RWPE2 (cell line): Measurements from ENCODE around the gene STK39.

Experiments
- ATAC-seq: fragments of 200-7000 bp; cut with Tn5 transposase; 3 replicates; pipeline ENCODE4 v1.9.1; 2021; ENCODE audit warnings: low read depth
- DNase-seq: peaks from one replicate; pipeline ENCODE4 v3.0.0-alpha.2; 2020; ENCODE audit warnings: low spot score
- H3K27ac ChIP-seq: fragments of 450-650 bp; 2 replicates; pipeline ENCODE4 v1.5.1; 2017; ENCODE audit warnings: mild to moderate bottlenecking; ENCODE audit not compliant: poor library complexity, severe bottlenecking
- H3K27me3 ChIP-seq: fragments of 250-450 bp; sonication (Bioruptor Pico); 2 replicates; pipeline ENCODE4 v1.5.1; 2021; ENCODE audit warnings: mild to moderate bottlenecking, moderate library complexity; ENCODE audit not compliant: insufficient read depth, poor library complexity, severe bottlenecking
- H3K36me3 ChIP-seq: fragments of 250-450 bp; sonication (Bioruptor Pico); 2 replicates; pipeline ENCODE4 v1.5.1; 2020; ENCODE audit warnings: low read depth, mild to moderate bottlenecking, moderate library complexity
- H3K4me1 ChIP-seq: fragments of 250-450 bp; sonication (Bioruptor Pico); 2 replicates; pipeline ENCODE4 v1.5.1; 2021; ENCODE audit warnings: mild to moderate bottlenecking, moderate library complexity; ENCODE audit not compliant: insufficient read depth, poor library complexity, severe bottlenecking
- H3K4me3 ChIP-seq: fragments of 250-450 bp; sonication (Bioruptor Pico); 2 replicates; pipeline ENCODE4 v1.5.1; 2021; ENCODE audit warnings: mild to moderate bottlenecking, moderate library complexity; ENCODE audit not compliant: severe bottlenecking
- H3K9me3 ChIP-seq: fragments of 250-450 bp; sonication (Bioruptor Pico); 2 replicates; pipeline ENCODE4 v1.5.1; 2021; ENCODE audit warnings: mild to moderate bottlenecking, moderate library complexity; ENCODE audit not compliant: severe bottlenecking
- TF ChIP-seq, protein P1 (sequence below): fragments of 450-650 bp; IDR thresholded peaks from one replicate; pipeline ENCODE4 v1.5.1; 2017; ENCODE audit warnings: mild to moderate bottlenecking, moderate library complexity; ENCODE audit not compliant: poor library complexity, severe bottlenecking

The STK39 gene

DNA sequence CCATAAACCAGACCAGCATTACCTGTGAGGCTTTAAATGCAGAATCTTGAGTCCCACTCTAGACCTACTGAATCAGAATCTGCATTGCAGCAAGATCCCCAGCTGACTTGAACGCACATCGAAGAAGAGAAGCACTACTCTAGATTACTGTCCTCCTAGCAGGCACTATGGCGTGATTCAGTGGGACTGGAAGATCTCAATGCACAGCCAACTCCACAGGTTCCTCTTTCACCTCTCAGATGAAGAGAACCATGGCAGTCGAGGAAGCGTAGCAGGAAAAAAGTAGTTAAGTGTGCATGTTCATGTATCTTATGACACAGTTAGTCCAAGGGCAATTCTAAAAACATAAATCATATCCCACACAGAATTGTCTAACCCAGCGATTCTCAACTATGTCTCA, 97.4 kb downstream of the STK39 start:
- Histone ChIP-seq H3K36me3 (0 out of 2 replicates have a peak, but pooled peaks cover 8% of the 10 kb centered on the region), H3K27me3 (no peaks in the 10 kb centered on the region), H3K4me3 (no peak overlapping the region), H3K9me3 (no peaks in the 10 kb centered on the region), H3K4me1 (no peaks in the 10 kb centered on the region), H3K27ac (no peak overlapping the region)
- ATAC-seq (no peak), DNase-seq (no peak)
- TF ChIP-seq, protein P1, sequence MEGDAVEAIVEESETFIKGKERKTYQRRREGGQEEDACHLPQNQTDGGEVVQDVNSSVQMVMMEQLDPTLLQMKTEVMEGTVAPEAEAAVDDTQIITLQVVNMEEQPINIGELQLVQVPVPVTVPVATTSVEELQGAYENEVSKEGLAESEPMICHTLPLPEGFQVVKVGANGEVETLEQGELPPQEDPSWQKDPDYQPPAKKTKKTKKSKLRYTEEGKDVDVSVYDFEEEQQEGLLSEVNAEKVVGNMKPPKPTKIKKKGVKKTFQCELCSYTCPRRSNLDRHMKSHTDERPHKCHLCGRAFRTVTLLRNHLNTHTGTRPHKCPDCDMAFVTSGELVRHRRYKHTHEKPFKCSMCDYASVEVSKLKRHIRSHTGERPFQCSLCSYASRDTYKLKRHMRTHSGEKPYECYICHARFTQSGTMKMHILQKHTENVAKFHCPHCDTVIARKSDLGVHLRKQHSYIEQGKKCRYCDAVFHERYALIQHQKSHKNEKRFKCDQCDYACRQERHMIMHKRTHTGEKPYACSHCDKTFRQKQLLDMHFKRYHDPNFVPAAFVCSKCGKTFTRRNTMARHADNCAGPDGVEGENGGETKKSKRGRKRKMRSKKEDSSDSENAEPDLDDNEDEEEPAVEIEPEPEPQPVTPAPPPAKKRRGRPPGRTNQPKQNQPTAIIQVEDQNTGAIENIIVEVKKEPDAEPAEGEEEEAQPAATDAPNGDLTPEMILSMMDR = no peak

DNA sequence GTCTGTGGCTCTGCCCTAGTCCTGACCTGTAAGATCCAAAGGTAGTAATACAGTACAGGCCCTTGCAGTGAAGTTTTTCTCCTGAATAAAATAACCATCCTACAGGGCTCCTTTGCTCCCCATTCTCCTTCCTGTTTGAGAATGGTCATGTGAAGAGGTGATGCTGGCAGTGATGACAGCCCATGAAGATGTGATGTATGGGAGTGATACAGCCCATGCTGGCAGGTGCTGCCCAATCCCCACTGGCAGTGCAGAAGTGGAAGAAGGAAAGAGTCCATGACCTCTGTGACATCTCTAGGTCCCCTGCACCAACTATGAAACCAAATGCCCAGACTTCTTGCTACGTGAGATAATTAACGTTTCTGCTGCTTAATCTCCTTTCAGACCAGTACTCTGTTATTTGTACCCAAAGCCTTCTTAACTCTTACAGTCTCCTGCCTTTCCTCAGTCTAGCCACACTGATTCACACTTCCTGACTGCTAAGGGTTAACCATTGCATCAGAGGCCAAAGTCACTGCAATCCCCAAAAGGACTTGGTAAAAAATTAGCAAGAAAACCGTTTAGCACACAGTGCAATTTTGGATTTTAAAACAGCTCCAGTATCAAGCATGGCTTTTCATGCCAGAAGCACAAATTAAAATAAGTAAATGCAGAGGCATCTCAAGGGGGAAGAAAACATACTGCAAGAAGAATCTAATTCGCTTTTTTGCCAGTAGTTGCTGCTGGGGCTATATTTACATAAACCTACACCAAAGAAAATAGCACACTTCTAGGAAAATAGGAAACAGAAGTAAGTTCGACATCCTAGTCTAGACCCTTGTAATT, 98.0 kb downstream of the STK39 start:
- no peak for ATAC-seq
- Histone ChIP-seq H3K27ac (no peak overlapping the region), H3K36me3 (0 out of 2 replicates have a peak, but pooled peaks cover 8% of the 10 kb centered on the region), H3K4me1 (no peaks in the 10 kb centered on the region), H3K9me3 (no peaks in the 10 kb centered on the region), H3K27me3 (no peaks in the 10 kb centered on the region), H3K4me3 (no peak overlapping the region)
- TF ChIP-seq, protein P1 = no peak
- DNase-seq = no peak

DNA sequence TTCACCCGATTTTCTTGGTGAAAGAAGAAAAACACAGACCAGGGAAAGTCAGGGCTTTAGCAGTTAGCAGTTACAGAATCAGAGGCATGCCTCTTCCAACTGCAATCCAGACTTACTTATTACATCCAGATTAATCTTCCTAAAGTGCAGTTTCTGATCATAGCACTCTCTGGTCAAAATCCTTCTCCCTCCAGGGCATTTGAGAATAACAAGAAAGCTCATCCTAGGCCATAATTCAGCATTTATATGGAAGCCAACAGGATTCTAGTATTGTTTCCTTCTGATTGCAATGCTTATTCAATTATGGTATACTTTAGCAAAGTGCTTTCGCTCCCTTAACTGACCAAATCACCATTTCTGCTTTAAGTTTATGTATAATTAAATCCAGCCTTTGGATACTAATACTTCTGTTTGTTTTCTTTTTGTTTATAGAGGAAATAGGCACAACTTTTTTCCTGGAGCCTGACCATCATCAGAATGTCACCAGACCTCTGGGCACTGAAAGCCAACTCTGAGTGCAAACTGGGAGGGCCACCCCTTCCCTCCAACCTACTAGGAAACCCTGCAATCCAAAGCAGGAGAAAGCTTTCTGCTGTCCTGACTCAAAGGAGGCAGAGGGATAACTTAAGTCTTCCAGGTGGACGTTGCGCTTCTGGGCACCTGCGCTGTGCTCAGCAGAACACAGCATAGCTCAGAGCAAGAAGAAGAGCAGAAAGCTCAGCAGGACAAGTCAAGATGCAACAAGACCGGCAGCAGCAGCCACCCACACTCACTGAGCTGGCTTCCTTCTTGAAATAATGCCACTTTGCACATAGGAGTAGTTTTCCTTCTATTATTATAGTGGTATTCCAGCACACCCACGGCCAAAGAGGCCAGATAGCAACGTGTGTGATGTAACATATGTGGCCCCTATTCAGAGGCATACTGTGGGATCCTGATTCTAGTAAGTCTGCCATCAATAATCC, 99.3 kb downstream of the STK39 start:
- H3K9me3 ChIP-seq = no peaks in the 10 kb centered on the region
- no peaks in the 10 kb centered on the region for H3K4me1 ChIP-seq
- 0 out of 2 replicates have a peak, but pooled peaks cover 8% of the 10 kb centered on the region for H3K36me3 ChIP-seq
- no peaks in the 10 kb centered on the region for H3K27me3 ChIP-seq
- H3K27ac ChIP-seq = no peak overlapping the region
- DNase-seq = no peak
- ATAC-seq = no peak
- H3K4me3 ChIP-seq = no peak overlapping the region
- TF ChIP-seq, protein P1 = no peak

DNA sequence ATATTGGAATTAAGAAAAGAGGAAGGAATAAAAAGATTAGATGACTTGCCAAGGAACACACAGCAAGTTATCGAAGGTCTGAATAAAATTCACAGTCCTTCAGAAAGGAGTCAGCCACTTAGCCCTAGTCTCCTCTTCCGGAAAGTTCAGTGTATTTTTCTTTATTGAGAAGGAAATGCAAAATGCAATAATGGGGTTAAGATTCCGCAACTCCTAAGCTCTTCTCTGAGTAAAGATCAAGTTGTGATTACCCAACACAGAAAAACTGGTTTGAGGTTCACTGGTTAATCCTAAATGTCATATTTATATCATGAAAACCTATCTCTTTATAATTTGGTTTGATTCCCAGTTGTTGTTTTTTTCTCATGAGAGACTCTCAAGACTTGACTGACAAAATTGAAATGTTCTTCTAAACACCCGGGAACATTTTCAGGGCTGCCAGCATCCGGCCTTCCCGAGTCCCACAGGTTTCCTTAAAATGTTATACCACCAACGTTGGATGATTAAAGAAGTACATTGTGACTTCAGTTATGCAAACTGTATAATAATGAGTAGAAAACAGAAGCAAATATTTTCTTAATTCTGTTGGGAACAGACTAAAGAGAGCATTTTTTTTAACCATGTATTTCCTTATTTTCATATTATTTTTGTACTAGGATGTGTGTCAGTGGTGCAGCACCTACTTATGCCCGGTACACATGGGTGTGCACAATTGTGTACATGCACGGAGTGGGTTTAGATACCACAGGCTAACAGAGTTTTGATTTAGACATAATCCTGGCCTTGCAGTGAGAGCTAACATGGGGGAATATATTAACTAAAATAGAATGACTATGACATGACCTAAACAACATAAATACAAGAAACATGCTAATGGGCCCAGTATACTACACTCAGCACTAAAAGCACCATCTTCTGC, 100.2 kb downstream of the STK39 start:
- no peaks in the 10 kb centered on the region for H3K9me3 ChIP-seq
- H3K36me3 ChIP-seq = no peaks in the 10 kb centered on the region
- H3K4me1 ChIP-seq = no peaks in the 10 kb centered on the region
- H3K4me3 ChIP-seq = no peak overlapping the region
- DNase-seq (no peak), ATAC-seq (no peak)
- no peaks in the 10 kb centered on the region for H3K27me3 ChIP-seq
- TF ChIP-seq, protein P1 = no peak
- no peak overlapping the region for H3K27ac ChIP-seq
